ENCODE measurements around the gene PEX11B. TPM values are rescaled to one million over a fixed set of nuclear protein-coding genes. Genes with fewer than 3 reads are reported as not detected.
"Not testable (repeated sequence)": the region's sequence is repeated elsewhere in the genome, so short reads cannot be mapped to it uniquely, and the experiment has no call there.

The PEX11B gene
- total RNA-seq, 2 donors from 2014 or later: 12.9 to 16.0 TPM

- Mint-ChIP-seq H3K4me3 (no peak overlapping the region), H3K9me3 (no peaks in the 10 kb centered on the region), H3K27ac (peak overlapping the region; percentile 89), H3K36me3 (ENCODE audit: low read depth) (peaks cover 15% of the 10 kb centered on the region), H3K27me3 (ENCODE audit: insufficient read depth) (no peaks in the 10 kb centered on the region), H3K4me1 (peaks cover 40% of the 10 kb centered on the region)
- Histone ChIP-seq H3K9ac (ENCODE audit: extremely low read depth, low read length, poor library complexity, severe bottlenecking) (no peak overlapping the region), H3K27ac (ENCODE audit: low read depth, low read length) (no peak overlapping the region), H3K36me3 (ENCODE audit: control insufficient read depth, insufficient read depth, low read length) (peaks cover 41% of the 10 kb centered on the region), H3K4me3 (ENCODE audit: low read length) (no peak overlapping the region), H3K4me1 (ENCODE audit: control insufficient read depth, insufficient read depth, low read length) (peaks cover 16% of the 10 kb centered on the region), H3K9me3 (ENCODE audit: control insufficient read depth, low read length) (no peaks in the 10 kb centered on the region), H3K27me3 (ENCODE audit: control insufficient read depth, insufficient read depth, low read length, poor library complexity, severe bottlenecking) (no peaks in the 10 kb centered on the region)
- no peak for TF ChIP-seq CTCF (conservative IDR thresholded peaks at IDR 0.05)
- no peak for DNase-seq
- 96 to 97% methylated on average over 3 to 8 of the region's 8 CpGs for WGBS, 2 experiments (ENCODE audit: insufficient coverage in 1 of 2, insufficient read length in 1 of 2)
Measured at GRCh38 chr1:145936247-145936646, 17.7 kb upstream of the PEX11B start.

- peaks cover 16% of the 10 kb centered on the region for H3K4me1 ChIP-seq (ENCODE audit: control insufficient read depth, insufficient read depth, low read length)
- no peak overlapping the region for H3K9ac ChIP-seq (ENCODE audit: extremely low read depth, low read length, poor library complexity, severe bottlenecking)
- no peaks in the 10 kb centered on the region for H3K27me3 ChIP-seq (ENCODE audit: control insufficient read depth, insufficient read depth, low read length, poor library complexity, severe bottlenecking)
- no peak for DNase-seq
- Mint-ChIP-seq H3K36me3 (ENCODE audit: low read depth) (peaks cover 13% of the 10 kb centered on the region), H3K4me3 (no peak overlapping the region), H3K4me1 (peaks cover 42% of the 10 kb centered on the region), H3K27ac (no peak overlapping the region), H3K27me3 (ENCODE audit: insufficient read depth) (no peaks in the 10 kb centered on the region), H3K9me3 (no peaks in the 10 kb centered on the region)
- no peak overlapping the region for H3K4me3 ChIP-seq (ENCODE audit: low read length)
- no peak for TF ChIP-seq CTCF (conservative IDR thresholded peaks at IDR 0.05)
- H3K9me3 ChIP-seq (ENCODE audit: control insufficient read depth, low read length): no peaks in the 10 kb centered on the region
- peaks cover 41% of the 10 kb centered on the region for H3K36me3 ChIP-seq (ENCODE audit: control insufficient read depth, insufficient read depth, low read length)
- no peak overlapping the region for H3K27ac ChIP-seq (ENCODE audit: low read depth, low read length)
Measured at GRCh38 chr1:145935708-145936107, 17.2 kb upstream of the PEX11B start.

DNA sequence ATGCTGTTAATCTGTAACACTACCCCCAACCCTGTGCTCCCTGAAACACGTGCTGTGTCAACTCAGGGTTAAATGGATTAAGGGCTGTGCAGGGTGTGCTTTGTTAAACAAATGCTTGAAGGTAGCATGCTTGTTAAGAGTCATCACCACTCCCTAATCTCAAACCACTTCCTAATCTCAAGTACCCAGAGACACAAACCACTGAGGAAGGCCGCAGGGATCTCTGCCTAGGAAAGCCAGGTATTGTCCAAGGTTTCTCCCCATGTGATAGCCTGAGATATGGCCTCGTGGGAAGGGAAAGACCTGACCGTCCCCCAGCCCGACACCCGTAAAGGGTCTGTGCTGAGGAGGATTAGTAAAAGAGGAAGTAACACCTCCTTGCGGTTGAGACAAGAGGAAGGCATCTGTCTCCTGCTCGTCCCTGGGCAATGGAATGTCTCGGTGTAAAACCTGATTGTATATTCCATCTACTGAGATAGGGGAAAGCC lies 14.0 kb upstream of the PEX11B start:
- peaks cover 16% of the 10 kb centered on the region for H3K4me1 ChIP-seq (ENCODE audit: control insufficient read depth, insufficient read depth, low read length)
- H3K9ac ChIP-seq (ENCODE audit: extremely low read depth, low read length, poor library complexity, severe bottlenecking): peak overlapping the region; percentile 71
- H3K36me3 ChIP-seq (ENCODE audit: control insufficient read depth, insufficient read depth, low read length): peaks cover 38% of the 10 kb centered on the region
- H3K4me1 Mint-ChIP-seq: peaks cover 43% of the 10 kb centered on the region
- peak overlapping the region; percentile 96 for H3K27ac Mint-ChIP-seq
- DNase-seq: peak; percentile 86
- not testable (repeated sequence) for H3K36me3 Mint-ChIP-seq (ENCODE audit: low read depth); H3K27me3 Mint-ChIP-seq (ENCODE audit: insufficient read depth); H3K4me3 ChIP-seq (ENCODE audit: low read length); H3K9me3 ChIP-seq (ENCODE audit: control insufficient read depth, low read length); H3K27me3 ChIP-seq (ENCODE audit: control insufficient read depth, insufficient read depth, low read length, poor library complexity, severe bottlenecking); H3K9me3 Mint-ChIP-seq; H3K27ac ChIP-seq (ENCODE audit: low read depth, low read length)
- TF ChIP-seq CTCF (conservative IDR thresholded peaks at IDR 0.05): peak; percentile 21
- H3K4me3 Mint-ChIP-seq: peak overlapping the region; percentile 27
- 3 to 70% methylated on average over 2 to 6 of the region's 9 CpGs for WGBS, 2 experiments (ENCODE audit: insufficient coverage in 1 of 2, insufficient read length in 1 of 2)
